GM19238 (cell line): ENCODE data around the gene MBD5.
"Not testable (repeated sequence)": the region's sequence is repeated elsewhere in the genome, so short reads cannot be mapped to it uniquely, and the experiment has no call there.

Experiments used
- DNase-seq: peaks from one replicate; pipeline ENCODE4 v3.0.0; 2011; ENCODE audit warnings: low spot score; ENCODE audit not compliant: insufficient read length

The MBD5 gene

DNA sequence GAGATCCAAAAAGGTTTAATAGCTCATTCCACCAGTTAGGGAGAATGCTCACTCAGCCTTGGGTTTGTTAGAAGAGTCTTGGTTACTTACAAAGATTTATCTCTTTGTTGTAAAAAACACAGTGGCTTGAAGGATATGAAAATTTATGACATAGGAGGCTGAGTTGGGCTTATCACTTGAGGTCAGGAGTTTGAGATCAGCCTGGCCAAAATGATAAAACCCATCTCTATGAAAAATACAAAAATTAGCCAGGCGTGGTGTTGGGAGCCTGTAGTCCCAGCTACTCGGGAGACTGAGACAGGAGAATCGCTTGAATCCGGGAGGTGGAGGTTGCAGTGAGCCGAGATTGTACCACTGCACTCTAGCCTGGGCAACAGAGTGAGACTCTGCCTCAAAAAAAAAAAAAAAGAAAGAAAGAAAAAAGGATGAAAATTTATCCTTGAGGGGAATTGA lies 522.2 kb downstream of the MBD5 start:
- not testable (repeated sequence) for DNase-seq

DNA sequence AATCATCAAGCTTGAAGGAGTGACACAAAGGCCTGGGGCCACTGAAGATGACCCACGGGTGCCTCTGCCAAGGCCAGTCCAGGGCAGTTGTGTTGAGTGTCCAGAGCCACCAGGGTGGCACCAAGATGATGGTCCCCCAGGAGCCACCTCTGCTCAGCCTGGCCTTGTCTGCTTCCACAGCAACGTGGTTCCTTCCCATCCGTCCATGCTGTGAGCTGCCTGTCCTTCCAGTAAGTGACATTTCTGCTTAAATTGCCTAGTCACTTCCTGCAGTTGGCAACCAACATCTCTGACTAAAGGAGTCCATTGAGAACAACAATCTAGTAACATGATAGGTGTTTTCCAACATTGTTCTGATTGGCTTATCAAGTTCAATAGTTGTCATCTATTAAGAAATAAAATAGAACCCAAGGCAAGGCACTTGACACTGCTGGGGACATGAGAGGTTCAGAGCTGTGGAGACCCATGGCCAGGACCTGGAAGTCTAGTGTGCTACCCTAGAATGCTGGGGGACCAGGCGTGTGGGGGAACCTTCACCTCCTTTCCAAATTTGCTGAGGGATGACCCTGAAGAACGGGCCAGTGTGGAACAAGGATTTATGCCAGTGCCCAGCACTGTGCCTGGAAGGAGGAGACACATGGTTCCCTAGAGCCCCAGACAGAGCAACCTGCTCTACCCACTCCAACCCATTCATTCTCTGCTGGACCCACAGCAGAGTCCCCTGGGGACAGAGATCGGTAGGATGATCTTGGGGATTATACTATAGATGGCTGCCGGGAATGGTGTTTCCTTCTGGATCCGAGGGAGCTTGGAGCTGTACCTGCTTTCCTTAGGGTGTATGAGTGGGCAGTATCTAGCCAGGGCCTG lies 524.7 kb downstream of the MBD5 start:
- no peak for DNase-seq

DNA sequence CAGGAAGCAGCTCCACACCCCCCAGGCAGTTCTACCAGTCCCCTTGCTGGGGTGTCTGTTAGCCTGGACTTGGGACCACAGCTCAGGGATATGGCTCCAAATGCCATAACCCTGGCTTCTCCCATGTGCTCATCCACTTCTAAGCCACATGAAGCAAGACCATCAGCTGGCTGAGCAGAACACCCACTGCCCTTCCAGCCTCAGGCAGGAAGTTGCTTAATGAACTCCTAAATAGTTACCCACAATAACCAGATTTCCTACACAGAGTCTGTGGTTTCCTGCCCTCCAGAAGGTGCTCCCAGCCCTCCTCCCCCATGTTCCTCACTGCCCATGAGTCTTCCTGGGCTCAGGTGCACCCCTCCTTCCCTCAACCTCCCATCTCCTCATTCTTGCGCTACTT lies 525.4 kb downstream of the MBD5 start:
- no peak for DNase-seq

DNA sequence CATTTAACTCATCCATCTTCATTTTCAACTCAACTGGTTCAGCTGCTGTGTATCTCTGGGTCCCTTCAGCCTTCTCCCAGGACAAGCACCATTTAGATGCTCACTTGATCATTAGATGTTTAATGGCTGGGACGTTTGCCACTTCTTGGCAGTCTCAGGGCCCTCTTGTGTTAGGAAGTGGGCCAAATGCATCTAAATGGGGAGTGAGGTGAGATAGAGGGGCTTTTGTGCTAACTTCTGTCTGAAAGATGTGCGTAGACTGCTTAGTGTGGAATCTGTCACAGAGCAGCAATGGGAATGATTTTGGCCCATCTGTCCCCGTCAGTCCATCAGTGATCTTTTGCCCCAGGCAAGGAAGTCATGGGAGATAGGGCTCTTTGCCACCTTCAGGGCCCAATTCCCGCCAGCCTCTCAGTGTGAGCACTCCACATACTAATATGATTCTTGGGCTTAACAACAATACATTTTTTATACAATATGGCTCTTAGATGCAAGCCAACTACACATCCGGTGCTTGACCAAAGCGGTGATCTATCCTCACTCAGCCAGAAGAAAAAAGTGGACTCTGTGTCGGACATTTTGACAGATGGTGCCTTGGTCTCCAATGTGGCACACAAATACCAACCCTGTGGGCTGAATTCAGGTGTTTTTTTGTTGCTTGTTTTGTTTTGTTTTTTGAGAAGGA lies 528.0 kb downstream of the MBD5 start:
- DNase-seq, result no peak

DNA sequence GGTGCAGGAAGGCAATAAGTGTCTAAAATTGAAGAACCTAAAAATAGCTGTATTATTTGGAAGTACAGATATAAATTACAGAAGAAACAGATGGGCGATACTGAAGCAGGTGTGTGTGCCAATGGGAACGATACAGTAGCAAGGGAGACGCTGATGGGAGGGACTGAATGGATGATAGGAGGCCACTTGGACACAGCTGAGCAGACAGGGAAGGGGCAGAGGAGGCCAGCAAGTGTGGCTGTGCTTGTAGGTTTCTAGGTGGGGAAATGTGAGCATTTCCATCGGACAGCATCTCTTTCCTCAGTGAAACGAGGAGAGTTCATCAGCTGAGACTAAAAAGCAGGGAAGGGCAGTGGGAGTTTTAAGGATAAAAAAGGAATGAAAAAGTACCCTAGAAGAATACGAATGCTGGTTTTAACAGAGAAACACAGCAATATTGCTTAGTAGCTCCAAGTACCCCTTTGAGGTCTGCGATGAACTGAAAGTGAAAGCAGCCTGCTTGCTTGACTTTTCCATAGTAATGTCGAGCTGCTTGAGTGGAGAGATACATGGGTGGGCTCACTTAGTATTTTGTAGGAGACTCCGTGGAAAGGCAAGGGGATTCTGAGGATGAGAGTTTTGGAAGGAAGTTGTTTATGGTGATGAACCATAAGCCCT lies 531.9 kb downstream of the MBD5 start:
- DNase-seq, result no peak

DNA sequence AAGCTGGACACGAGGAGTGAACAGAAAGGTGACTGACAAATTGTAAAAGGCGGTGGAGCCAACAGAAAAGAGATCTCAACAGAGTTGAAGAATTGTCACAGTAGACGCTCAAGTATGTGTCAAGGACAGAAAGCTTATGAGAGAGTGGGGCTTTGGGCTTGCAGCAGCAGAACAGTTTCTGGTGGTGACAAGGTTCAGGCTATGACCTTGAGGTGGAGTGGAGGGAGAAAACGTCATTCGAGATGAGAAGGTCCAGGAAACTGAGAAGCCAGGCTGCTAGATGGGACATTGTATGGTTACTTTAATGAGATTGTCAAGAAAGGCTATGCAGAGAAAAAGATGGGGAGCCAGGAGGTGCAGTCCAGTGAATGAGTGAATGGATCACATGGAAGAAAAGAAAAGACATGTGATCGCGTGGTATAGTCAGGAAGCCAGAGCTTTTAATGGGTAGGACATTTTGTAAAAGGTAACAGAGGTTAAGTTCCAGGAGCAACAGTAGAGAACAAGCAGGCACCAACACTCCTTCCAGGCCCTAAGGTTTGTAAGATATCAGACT lies 532.5 kb downstream of the MBD5 start:
- DNase-seq, result no peak

DNA sequence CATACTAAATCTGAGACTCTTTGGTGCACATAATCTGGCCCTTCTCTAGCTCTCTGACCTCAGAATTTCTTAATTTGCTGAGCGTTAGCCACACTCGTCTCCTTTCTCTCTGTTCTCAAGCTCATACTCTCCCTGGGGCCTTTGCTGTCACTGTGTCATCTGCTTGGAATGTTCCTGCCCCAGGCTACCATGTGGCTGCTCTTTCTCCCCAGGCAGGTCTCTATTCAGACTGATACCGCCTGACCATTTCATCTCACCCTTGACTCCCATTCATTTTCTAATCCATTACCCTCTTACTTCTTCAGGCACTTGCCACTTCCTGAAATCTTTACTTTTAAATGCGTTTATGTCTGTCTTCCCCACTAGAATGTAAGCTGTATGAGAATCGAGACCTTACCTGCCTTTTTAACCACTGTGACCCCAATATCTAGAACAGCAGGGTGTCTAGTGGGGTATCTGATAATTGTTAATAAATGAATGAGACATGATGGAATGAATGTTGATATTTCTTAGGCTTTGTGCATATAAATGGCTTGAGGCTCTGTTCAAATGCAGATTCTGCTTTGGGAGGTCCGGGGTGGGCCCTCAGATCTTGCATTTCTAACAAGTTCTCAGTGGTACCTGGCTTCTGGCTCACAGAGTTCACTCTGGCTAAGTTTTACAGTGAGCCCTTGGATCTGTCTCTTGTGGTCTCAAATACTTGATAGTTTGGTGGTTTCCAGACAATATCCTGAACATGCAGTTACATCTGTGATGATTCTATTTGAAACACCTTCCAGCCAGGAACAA lies 533.8 kb downstream of the MBD5 start:
- no peak for DNase-seq

DNA sequence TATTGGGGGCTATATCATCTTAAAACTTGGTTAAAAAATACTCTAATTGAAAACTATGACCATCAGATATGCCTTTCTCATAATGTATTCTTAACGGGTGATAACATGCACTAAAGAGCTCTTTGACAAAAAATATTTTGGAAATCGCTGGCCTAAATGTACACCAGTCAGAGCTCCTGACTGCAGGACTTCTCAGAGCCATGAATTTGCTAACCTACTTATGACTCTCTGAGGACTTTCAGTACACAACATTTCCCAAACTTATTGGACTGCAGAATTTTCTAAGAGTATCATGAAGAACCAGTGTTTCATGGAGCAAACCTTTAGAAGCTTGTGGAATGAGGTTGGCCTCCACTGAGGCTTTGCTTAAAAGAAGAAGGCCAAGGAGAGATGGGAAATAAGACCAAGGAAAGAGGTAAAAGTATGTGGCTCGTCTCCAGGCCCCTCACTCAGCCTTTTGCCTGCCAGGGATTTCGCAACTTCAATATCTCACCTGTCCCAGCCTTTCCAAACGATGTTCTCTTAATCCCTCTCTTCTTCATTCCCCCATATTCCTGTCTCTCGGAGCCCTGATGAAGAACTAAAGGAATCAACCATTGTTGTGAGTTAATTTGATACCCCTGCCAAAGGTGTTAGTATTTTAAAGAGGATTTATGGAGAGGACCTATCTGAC lies 534.9 kb downstream of the MBD5 start:
- no peak for DNase-seq

DNA sequence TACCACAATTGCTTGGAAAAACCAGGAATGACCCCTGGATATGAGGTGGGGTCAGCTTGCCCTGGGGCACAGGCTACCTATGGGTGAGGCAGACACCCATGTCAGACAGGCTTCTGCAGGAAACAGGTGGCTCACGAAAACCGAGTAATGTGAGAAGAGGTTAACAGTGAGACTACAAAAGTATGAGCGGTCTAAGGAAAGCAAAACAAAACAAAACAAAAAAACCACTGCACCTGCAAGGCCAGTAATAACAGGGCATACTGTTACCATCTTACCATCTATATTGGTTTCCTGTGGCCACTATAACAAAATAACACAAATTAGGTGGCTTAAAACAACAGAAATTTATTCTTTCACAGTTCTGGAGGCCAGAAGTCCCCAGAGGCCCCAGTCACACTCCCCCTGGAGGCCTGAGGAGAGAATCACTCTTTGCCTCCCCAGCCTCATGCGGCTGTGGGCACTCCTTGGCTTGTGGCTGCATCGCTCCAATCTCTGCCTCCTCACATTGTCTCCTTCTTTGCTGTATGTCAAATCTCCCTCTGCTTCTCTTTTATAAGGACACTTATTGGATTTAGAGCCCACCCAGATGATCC lies 537.0 kb downstream of the MBD5 start:
- no peak for DNase-seq

DNA sequence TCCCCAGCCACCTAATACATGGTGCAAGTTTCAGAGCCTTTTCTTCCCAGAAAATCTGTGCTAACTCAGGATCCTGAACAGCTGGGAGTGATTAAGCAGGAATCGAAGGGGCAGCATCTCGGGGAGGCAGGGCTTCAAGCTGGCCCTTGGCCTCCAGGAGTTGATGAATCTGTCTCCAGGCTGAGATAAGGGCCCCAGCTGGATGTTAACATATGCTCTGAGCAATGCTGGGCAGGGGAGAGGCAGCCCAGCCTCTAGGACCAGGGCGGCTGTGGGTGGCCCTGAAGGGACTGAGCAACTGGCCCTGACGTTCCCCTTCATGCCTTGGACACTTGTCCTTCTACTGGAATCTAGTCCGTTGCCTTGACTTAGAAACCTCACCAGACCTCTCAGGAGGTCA lies 539.6 kb downstream of the MBD5 start:
- DNase-seq, result no peak

DNA sequence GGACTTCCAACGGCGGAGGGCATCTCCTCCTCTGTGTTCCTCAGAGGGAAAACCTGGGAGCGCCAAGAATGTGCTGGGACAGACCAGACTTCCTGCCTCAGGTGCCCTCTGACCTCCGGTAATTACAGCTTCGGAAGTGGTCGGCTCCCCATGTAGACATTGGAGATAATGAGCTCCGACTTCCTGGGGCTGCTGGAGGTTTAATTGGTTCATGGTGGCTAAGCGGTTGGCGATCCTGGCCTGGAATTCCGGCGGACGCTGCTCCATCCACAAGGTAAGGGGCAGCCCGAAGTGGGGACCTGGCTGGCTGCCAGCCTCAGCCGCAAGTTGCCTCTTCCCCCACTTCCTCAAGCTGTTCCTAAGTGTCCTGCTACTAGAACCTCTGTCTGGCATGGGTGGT lies 540.5 kb downstream of the MBD5 start:
- no peak for DNase-seq

DNA sequence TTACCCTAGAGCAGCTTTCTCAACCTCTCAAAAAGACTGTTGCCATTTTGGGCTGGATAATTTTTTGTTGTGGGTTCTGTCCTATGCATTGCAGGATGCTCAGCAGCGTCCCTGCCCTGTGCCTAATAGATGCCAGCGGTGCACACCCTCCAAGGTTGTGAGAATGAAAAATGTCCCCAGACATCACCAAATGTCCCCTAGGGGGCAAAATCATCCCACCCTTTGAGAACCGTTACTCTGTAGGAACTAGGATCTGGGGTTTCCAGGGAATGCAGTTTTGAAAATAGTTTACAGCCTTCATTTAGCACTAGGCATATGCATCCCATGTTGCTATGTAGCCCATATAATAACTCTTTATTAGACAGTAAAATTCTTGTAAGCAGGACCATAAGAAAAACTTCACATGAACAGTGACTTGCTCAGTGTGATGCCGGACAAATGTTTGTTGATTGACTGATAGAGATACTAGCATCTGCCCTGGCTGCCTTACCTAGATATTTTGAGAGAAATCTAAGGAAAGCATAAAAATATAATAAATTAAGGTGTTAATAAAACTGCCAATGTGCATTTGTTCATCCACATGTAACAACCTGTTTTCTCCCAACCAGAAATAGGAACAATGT lies 544.5 kb downstream of the MBD5 start:
- no peak for DNase-seq
